ENCODE data around the gene FAM204A.

DNA sequence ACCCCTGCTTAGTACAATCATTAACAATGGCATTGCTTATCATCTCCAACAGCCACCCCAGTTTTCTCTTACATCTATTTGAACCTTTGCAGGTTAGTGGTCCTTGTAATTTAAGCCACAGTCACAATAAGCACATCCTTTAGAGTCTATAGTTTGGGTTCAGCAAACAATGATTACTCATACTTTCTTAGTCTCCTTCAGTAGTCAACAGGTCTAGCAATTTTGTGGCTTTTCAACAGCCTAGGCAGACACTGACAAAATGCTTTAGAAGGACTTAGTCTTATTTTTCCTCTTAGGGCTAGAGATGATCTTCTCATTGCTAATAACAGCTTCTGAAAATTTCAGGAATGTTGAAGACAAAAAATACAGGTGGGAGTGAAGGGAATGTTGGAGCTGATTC lies 32.3 kb upstream of the FAM204A start:
- TF ChIP-seq, protein P1, sequence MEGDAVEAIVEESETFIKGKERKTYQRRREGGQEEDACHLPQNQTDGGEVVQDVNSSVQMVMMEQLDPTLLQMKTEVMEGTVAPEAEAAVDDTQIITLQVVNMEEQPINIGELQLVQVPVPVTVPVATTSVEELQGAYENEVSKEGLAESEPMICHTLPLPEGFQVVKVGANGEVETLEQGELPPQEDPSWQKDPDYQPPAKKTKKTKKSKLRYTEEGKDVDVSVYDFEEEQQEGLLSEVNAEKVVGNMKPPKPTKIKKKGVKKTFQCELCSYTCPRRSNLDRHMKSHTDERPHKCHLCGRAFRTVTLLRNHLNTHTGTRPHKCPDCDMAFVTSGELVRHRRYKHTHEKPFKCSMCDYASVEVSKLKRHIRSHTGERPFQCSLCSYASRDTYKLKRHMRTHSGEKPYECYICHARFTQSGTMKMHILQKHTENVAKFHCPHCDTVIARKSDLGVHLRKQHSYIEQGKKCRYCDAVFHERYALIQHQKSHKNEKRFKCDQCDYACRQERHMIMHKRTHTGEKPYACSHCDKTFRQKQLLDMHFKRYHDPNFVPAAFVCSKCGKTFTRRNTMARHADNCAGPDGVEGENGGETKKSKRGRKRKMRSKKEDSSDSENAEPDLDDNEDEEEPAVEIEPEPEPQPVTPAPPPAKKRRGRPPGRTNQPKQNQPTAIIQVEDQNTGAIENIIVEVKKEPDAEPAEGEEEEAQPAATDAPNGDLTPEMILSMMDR (IDR thresholded peaks at IDR 0.05; ENCODE audit: poor library complexity): no peak
- TF ChIP-seq EZH2phosphoT487 (IDR thresholded peaks at IDR 0.05; ENCODE audit: low read depth, severe bottlenecking, unreplicated experiment): no peak
- TF ChIP-seq EZH2 (IDR thresholded peaks at IDR 0.05; ENCODE audit: borderline replicate concordance): no peak

Data from hepatocyte (in vitro differentiated cells).